ENCODE results near the gene TUBA4B.
"Not testable (repeated sequence)": the region's sequence is repeated elsewhere in the genome, so short reads cannot be mapped to it uniquely, and the experiment has no call there.

TUBA4B gene

GRCh38 chr2:219248845-219249202, 4.2 kb upstream of the TUBA4B start:
- DNase-seq, result no peak

- DNase-seq, result peak; percentile 81
These were observed 3.7 kb upstream of the TUBA4B start for GRCh38 chr2:219249203-219249980.

- no peak for DNase-seq
These were observed 2.8 kb upstream of the TUBA4B start for GRCh38 chr2:219250049-219250781.

- DNase-seq, result no peak
These were observed 1.4 kb upstream of the TUBA4B start for GRCh38 chr2:219251656-219252055.

- DNase-seq, result no peak
These were observed 959 bp upstream of the TUBA4B start for GRCh38 chr2:219252084-219252483.

GRCh38 chr2:219252570-219252899, 508 bp upstream of the TUBA4B start:
- DNase-seq, result no peak

GRCh38 chr2:219253753-219254589, 928 bp downstream of the TUBA4B start, which contains the start of gene TUBA4A:
Gene TUBA4A, minus strand, starts transcription at chr2:219253918. Its CDS starts 60 bp downstream, at chr2:219253858.
- peak; percentile 58 for DNase-seq

- DNase-seq, result no peak
These were observed 1.7 kb downstream of the TUBA4B start for GRCh38 chr2:219254590-219255201.

- not testable (repeated sequence) for DNase-seq
These were observed 5.9 kb downstream of the TUBA4B start for GRCh38 chr2:219258942-219259341.

- DNase-seq, result no peak
These were observed 8.2 kb downstream of the TUBA4B start for GRCh38 chr2:219261024-219261855.

- DNase-seq, result no peak
These were observed 13.2 kb downstream of the TUBA4B start for GRCh38 chr2:219266232-219266631.

GRCh38 chr2:219266886-219267285, 13.8 kb downstream of the TUBA4B start:
- DNase-seq, result no peak

GRCh38 chr2:219268294-219268693, 15.3 kb downstream of the TUBA4B start:
- DNase-seq, result no peak

GRCh38 chr2:219269362-219270054, 16.5 kb downstream of the TUBA4B start:
- no peak for DNase-seq

- DNase-seq, result no peak
These were observed 17.0 kb downstream of the TUBA4B start for GRCh38 chr2:219270055-219270372.

GRCh38 chr2:219271021-219271420, 18.0 kb downstream of the TUBA4B start:
- DNase-seq, result no peak

- DNase-seq, result no peak
These were observed 19.3 kb downstream of the TUBA4B start for GRCh38 chr2:219272356-219272755.

GRCh38 chr2:219272995-219273394, 20.0 kb downstream of the TUBA4B start:
- DNase-seq, result no peak

GRCh38 chr2:219273937-219274336, 20.9 kb downstream of the TUBA4B start:
- DNase-seq, result no peak

- DNase-seq, result peak; percentile 93
These were observed 21.4 kb downstream of the TUBA4B start for GRCh38 chr2:219274361-219274921.

Data from fibroblast of skin of right biceps (primary cell).